NCI-H1105 (cell line): ENCODE results near the gene DGKQ.
"Not testable (repeated sequence)": the region's sequence is repeated elsewhere in the genome, so short reads cannot be mapped to it uniquely, and the experiment has no call there.

ENCODE experiments used
- DNase-seq: peaks from one replicate; lab custom pipeline; 2025; lab: John Stamatoyannopoulos, UW

DGKQ gene

GRCh38 chr4:924107-925096 is 49.0 kb downstream of the DGKQ start:
- DNase-seq, result no peak

GRCh38 chr4:921830-922331 is 51.5 kb downstream of the DGKQ start:
- no peak for DNase-seq

GRCh38 chr4:919004-919680 is 54.2 kb downstream of the DGKQ start:
- DNase-seq, result not testable (repeated sequence)

- DNase-seq, result not testable (repeated sequence)
Observed at GRCh38 chr4:918591-918990, 54.8 kb downstream of the DGKQ start.

GRCh38 chr4:917992-918391 is 55.4 kb downstream of the DGKQ start:
- no peak for DNase-seq

GRCh38 chr4:917466-917865 is 55.9 kb downstream of the DGKQ start:
- no peak for DNase-seq

- no peak for DNase-seq
Observed at GRCh38 chr4:915595-915994, 57.8 kb downstream of the DGKQ start.

GRCh38 chr4:915041-915474 is 58.3 kb downstream of the DGKQ start:
- DNase-seq, result no peak

GRCh38 chr4:914531-914930 is 58.8 kb downstream of the DGKQ start:
- DNase-seq, result no peak

- no peak for DNase-seq
Observed at GRCh38 chr4:913280-913618, 60.1 kb downstream of the DGKQ start.

GRCh38 chr4:912548-913279 is 60.7 kb downstream of the DGKQ start:
- DNase-seq, result no peak

- DNase-seq, result no peak
Observed at GRCh38 chr4:911871-912490, 61.4 kb downstream of the DGKQ start.

- DNase-seq, result no peak
Observed at GRCh38 chr4:911221-911751, 62.1 kb downstream of the DGKQ start.

- no peak for DNase-seq
Observed at GRCh38 chr4:910366-911091, 62.8 kb downstream of the DGKQ start.

GRCh38 chr4:909821-910220 is 63.5 kb downstream of the DGKQ start:
- DNase-seq, result no peak

GRCh38 chr4:909131-909571 is 64.2 kb downstream of the DGKQ start:
- no peak for DNase-seq
